ENCODE results near the gene COBLL1.
A peak's percentile ranks its signal among the peaks of the same experiment; 100 is the strongest.

COBLL1 gene

GRCh38 chr2:164823126-164823525 lies 18.5 kb downstream of the COBLL1 start:
- no peak for DNase-seq (ENCODE audit: low read depth)

DNA sequence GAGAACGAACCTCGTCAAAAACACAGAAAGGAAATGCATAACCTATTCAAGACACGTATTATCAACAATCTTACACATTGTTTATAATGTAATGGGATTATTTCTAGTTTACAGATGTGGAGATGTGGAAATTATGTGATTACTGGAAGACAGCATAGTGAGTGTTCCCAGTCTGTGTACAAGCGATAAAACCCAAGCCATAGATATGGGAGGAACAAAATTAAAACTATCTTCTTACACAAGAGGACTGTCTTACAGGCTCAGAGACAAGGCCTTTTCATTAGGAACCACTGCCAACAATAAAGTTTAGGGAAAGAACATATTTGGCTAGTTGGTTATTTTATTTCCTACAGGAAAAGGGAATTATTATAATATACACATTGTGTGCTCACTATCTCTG lies 20.3 kb downstream of the COBLL1 start:
- DNase-seq (ENCODE audit: low read depth) = no peak

- no peak for DNase-seq (ENCODE audit: low read depth)
These were observed 23.2 kb downstream of the COBLL1 start for GRCh38 chr2:164818149-164819136.

DNA sequence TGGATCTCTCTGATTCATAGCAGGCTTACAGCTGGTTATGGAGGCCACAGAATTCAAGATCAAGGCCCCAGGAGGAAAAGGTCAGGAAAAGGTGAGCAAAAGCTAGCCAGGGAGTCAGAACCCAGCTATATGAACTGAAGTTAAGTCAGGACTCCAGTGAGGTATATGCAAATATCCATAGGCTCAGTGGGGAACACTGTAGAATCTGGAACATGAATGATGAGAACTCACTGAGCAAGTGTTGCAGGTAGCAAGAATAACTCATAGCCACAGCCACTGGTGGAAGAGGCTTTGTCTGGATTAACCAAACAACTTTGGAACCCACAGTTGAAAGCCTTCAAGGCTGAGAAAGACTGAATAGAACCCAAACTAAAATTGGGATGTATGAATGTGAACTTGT lies 24.7 kb downstream of the COBLL1 start:
- no peak for DNase-seq (ENCODE audit: low read depth)

DNA sequence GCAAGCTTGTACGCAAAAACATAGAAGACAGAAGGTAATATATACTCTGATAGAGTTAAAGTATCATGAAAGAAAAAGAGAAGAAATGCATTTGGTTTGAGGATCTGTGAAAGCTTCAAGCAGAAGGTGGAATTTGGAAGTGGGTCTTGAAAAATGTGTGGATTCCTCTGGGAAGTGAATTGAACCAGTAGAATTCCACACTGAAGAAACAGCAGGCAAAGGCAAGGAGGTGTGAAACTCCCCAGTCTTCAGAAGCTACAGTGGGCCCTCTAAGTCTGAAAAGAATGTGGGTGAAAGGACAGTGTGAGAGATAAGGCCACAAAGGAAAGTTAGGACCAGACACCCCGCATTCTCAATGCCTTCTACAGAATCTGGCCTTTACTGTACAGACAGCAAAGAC lies 25.6 kb downstream of the COBLL1 start:
- no peak for DNase-seq (ENCODE audit: low read depth)

- no peak for DNase-seq (ENCODE audit: low read depth)
These were observed 26.4 kb downstream of the COBLL1 start for GRCh38 chr2:164815071-164815793.

GRCh38 chr2:164813535-164813934 lies 28.1 kb downstream of the COBLL1 start:
- DNase-seq (ENCODE audit: low read depth) = no peak

- DNase-seq (ENCODE audit: low read depth) = no peak
These were observed 29.2 kb downstream of the COBLL1 start for GRCh38 chr2:164812378-164812777.

DNA sequence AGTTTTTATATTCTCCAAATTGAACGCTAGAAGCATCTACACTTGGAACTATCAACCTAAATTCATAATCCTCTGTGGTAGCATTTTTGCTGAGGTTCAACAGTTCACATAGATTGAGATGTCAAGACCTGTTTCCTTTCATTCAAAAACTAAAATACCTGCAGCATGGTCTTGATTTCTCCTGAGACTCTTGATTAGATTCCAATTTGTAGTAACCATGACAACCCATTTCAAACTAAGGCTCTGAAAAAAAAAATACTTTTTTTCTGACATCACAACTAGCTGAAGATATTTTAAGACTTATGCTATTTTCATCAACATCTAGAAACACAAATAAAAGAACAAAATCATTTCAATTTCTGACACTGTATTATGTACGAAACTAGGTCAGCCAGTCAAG lies 29.8 kb downstream of the COBLL1 start:
- DNase-seq (ENCODE audit: low read depth) = no peak

GRCh38 chr2:164810843-164811242 lies 30.8 kb downstream of the COBLL1 start:
- no peak for DNase-seq (ENCODE audit: low read depth)

- DNase-seq (ENCODE audit: low read depth) = no peak
These were observed 32.8 kb downstream of the COBLL1 start for GRCh38 chr2:164808776-164809175.

DNA sequence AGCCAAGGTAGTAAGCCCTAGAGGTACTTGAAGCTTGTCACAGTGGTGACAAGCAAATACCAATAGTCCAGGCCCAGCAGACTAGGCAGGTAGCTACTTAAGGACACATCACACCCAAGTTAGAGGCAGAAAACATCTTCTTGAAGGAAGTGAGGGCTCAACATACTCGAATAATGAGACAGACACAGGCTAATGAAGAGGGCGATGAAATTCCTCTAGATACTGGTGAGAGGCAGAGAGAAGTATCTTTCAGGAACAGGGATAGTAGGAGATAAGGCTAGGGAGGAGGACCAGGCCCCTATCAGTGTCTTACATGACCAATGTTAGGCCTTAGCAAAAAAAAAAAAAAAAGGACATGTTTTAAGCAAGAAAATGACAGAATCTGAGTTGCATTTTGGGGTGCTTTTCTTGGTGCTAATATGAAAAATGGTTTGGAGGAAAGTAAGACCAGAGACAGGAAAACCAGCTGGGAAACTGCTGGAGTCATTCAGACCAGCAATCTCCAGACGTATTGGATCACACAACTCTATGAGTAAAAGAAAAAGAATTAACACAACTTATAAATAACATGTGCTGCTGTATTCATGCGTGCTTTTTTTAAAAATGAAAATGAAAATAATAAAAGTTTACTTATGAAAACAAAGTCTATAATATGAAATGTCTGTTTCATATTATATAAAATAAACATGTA lies 37.7 kb downstream of the COBLL1 start:
- no peak for DNase-seq (ENCODE audit: low read depth)

DNA sequence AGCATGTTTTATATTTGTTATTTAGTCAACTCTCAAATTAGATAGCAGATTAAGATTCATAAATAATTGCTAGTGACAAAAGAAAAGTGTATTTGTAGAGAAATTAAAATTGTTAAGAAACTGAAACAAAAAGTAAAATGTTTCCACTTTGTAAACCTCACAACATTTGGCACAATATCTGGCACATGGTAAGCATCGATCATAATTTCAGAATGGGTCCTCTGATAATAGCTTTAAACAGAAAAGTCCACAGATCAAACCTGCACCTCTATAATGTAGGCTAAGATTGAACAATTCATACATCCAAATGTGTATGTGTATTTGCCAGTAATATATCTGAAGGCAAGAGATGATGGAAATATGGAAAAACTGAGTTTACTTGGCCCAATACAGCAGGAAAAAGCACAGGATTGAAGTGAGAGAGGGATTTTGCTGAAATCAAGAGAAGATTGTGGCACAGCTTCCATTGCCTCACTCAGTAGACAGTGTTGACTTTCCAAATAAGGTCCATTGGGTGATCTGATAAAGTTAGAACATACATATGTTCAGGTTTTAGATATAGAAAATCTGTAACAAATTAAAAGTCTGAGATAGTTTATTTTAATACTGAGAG lies 39.4 kb downstream of the COBLL1 start:
- no peak for DNase-seq (ENCODE audit: low read depth)

DNA sequence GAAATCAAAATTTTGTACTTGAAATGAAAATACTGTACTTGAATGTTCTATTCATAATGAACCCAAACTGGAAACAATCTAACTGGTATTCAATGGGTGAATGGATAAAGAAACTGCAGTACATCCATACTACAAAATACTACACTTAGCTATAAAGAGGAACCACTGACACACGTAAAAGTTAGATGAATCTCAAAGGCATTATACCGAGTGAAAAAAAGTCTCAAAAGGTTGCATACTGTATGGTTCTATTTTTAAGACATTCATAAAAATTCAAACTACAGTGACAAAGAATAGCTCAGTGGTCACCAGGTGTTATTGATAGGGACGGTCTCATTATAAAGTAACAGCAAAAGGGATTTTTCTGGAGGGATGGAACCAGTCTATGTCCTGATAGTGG lies 41.1 kb downstream of the COBLL1 start:
- no peak for DNase-seq (ENCODE audit: low read depth)

DNA sequence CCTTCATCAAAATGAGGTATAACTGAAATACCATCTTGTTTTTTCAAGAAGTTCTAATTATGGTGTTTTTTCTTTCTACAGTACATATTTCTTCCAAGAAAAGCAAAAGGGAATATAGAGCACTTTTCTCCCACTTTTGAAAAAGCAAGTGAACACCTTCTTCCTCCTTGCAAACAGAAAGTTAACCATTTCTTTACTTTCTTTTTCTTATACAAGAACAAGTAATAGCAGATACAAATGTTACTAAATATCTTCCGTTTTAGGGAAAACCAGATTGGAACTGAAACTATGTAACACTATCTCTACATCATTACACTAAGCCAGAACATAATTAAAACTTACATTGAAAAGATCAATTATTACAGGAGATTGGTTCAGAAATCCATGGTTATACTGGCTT lies 44.0 kb downstream of the COBLL1 start:
- DNase-seq (ENCODE audit: low read depth) = no peak

DNA sequence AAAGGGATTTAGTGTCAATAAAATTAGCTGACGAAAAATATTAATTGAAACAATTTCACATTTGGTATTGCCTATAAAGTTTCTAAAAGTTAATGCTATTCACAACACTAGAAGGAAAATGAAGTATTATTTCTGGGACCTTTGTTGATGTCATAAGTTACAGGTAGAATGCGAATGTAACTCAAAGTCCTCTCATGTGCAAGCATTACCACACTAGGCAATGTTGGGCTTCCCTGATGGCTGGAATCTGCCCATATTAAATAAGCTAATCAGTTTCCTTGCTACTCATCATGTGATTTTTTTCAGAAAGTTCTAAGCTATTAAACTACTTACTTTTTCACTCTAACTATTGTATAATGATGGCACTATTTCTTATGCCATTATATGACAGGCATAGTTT lies 44.6 kb downstream of the COBLL1 start:
- DNase-seq (ENCODE audit: low read depth) = no peak

GRCh38 chr2:164794432-164795231 lies 47.0 kb downstream of the COBLL1 start:
- DNase-seq (ENCODE audit: low read depth) = no peak

- no peak for DNase-seq (ENCODE audit: low read depth)
These were observed 47.6 kb downstream of the COBLL1 start for GRCh38 chr2:164794016-164794415.

GRCh38 chr2:164793529-164793928 lies 48.1 kb downstream of the COBLL1 start:
- peak; percentile 59 for DNase-seq (ENCODE audit: low read depth)

- no peak for DNase-seq (ENCODE audit: low read depth)
These were observed 49.1 kb downstream of the COBLL1 start for GRCh38 chr2:164792316-164793170.
